ENCODE results near the gene RXRA.

The RXRA gene

GRCh38 chr9:134420974-134421432 lies 94.7 kb downstream of the RXRA start:
- no peak for FAIRE-seq

GRCh38 chr9:134421888-134422287 lies 95.6 kb downstream of the RXRA start:
- FAIRE-seq = no peak

GRCh38 chr9:134422301-134423090 lies 96.2 kb downstream of the RXRA start:
- FAIRE-seq = no peak

GRCh38 chr9:134423166-134423565 lies 96.9 kb downstream of the RXRA start:
- FAIRE-seq = no peak

- FAIRE-seq = no peak
Observed at GRCh38 chr9:134423749-134424148, 97.5 kb downstream of the RXRA start.

- FAIRE-seq = no peak
Observed at GRCh38 chr9:134424818-134425217, 98.6 kb downstream of the RXRA start.

- FAIRE-seq = no peak
Observed at GRCh38 chr9:134425401-134425800, 99.1 kb downstream of the RXRA start.

GRCh38 chr9:134425812-134426211 lies 99.6 kb downstream of the RXRA start:
- FAIRE-seq = no peak

GRCh38 chr9:134426436-134426835 lies 100.2 kb downstream of the RXRA start:
- FAIRE-seq = no peak

- FAIRE-seq = no peak
Observed at GRCh38 chr9:134427153-134427782, 101.0 kb downstream of the RXRA start.

- FAIRE-seq = no peak
Observed at GRCh38 chr9:134428559-134428958, 102.3 kb downstream of the RXRA start.

- no peak for FAIRE-seq
Observed at GRCh38 chr9:134429007-134429406, 102.8 kb downstream of the RXRA start.

GRCh38 chr9:134429481-134429880 lies 103.2 kb downstream of the RXRA start:
- no peak for FAIRE-seq

- no peak for FAIRE-seq
Observed at GRCh38 chr9:134431095-134431494, 104.8 kb downstream of the RXRA start.

GRCh38 chr9:134431626-134432025 lies 105.4 kb downstream of the RXRA start:
- no peak for FAIRE-seq

GRCh38 chr9:134432471-134432870 lies 106.2 kb downstream of the RXRA start:
- FAIRE-seq = no peak

- FAIRE-seq = no peak
Observed at GRCh38 chr9:134433101-134433500, 106.8 kb downstream of the RXRA start.

- FAIRE-seq = no peak
Observed at GRCh38 chr9:134433909-134434882, 107.9 kb downstream of the RXRA start.

- FAIRE-seq = no peak
Observed at GRCh38 chr9:134434894-134435506, 108.7 kb downstream of the RXRA start.

- FAIRE-seq = no peak
Observed at GRCh38 chr9:134435550-134436378, 109.5 kb downstream of the RXRA start.

- FAIRE-seq = no peak
Observed at GRCh38 chr9:134436379-134436762, 110.1 kb downstream of the RXRA start.

GRCh38 chr9:134436911-134437310 lies 110.7 kb downstream of the RXRA start:
- no peak for FAIRE-seq
